H1 (cell line): Measurements from ENCODE around the gene PARD3.

Experiments
- CREB1 ChIP-seq: IDR thresholded peaks from 2 replicates; pipeline ENCODE4 v1.6.1; 2012; ENCODE audit warnings: inconsistent platforms
- CTCF ChIP-seq, 3 experiments: IDR thresholded peaks; 1 replicate in 2 of 3; 2 replicates in 1 of 3; pipeline versions ENCODE4 v1.5.1 to v1.6.1; 2011; ENCODE audit warnings: low read length in 3 of 3, mild to moderate bottlenecking in 3 of 3, inconsistent platforms in 2 of 3, low read depth in 1 of 3, moderate library complexity in 1 of 3; ENCODE audit not compliant: insufficient read depth in 1 of 3; ENCODE audit errors: control extremely low read depth in 1 of 3
- MAX ChIP-seq: IDR thresholded peaks from 2 replicates; pipeline ENCODE4 v1.6.1; 2012; ENCODE audit warnings: inconsistent platforms
- RAD21 ChIP-seq, 2 experiments: IDR thresholded peaks in 1 of 2; conservative IDR thresholded peaks in 1 of 2; 2 replicates each; pipeline ENCODE4 v1.6.1; 2011; ENCODE audit warnings: low read depth in 2 of 2, low read length in 2 of 2, improper control_type of control experiment in 1 of 2, inconsistent platforms in 1 of 2, mild to moderate bottlenecking in 1 of 2, moderate library complexity in 1 of 2

DNA sequence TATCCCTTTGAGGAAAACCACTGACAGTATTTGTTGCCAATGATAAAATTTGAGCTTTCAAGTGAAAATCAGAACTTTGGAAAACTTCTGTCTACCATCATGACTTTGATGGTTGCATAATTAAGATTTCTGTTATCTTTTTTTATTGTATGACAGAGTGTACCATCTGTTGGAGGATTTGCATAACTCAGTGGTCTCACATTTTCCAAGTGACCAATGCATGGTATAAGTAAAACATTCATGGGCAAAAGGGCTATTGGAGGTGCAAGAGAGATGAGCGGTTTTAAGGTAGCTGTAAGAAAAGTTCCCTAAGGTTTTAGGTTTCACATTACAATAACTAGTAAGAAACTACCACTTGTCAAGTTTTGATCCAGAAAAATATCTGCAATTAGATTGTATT, 625.3 kb downstream of the PARD3 start:
- TF ChIP-seq RAD21 (IDR thresholded peaks at IDR 0.05 in 1 of 2, conservative IDR thresholded peaks at IDR 0.05 in 1 of 2; ENCODE audit: low read depth in 2 of 2, low read length in 2 of 2) (no peak), CTCF (IDR thresholded peaks at IDR 0.05; ENCODE audit: control extremely low read depth in 1 of 3, insufficient read depth in 1 of 3, low read depth in 1 of 3, low read length in 3 of 3) (no peak), MAX (no peak), CREB1 (no peak)
